Keratinocyte (primary cell): ENCODE data around the gene SEC61B. TPM values are rescaled to one million over a fixed set of nuclear protein-coding genes. Genes with fewer than 3 reads are reported as not detected.

Source experiments
- DNase-seq: peaks from one replicate; pipeline ENCODE4 v3.0.0-alpha.2; 2011; ENCODE audit warnings: low read depth, missing footprints, low spot score
- FAIRE-seq: peaks from 2 replicates; lab custom pipeline; 2011; peaks lifted over from hg19 to GRCh38; lab: Jason Lieb, UNC
- H2AFZ ChIP-seq: 2 replicates; pipeline ENCODE4 v1.6.0; 2012; ENCODE audit warnings: low read length, control low read depth, inconsistent platforms; ENCODE audit not compliant: control insufficient read depth
- H3K27ac ChIP-seq: 2 replicates; pipeline ENCODE4 v1.5.1; 2011; ENCODE audit warnings: low read length; ENCODE audit not compliant: control insufficient read depth, insufficient read depth
- H3K27me3 ChIP-seq: 3 replicates; pipeline ENCODE4 v1.6.0; 2011; ENCODE audit warnings: low read length; ENCODE audit not compliant: control insufficient read depth, insufficient read depth; ENCODE audit errors: extremely low read depth
- H3K36me3 ChIP-seq, 2 experiments: 2 replicates in 1 of 2; 3 replicates in 1 of 2; pipeline ENCODE4 v1.5.1; 2011; ENCODE audit warnings: low read length in 2 of 2, mild to moderate bottlenecking in 1 of 2; ENCODE audit not compliant: control insufficient read depth in 2 of 2, insufficient read depth in 2 of 2; ENCODE audit errors: extremely low read depth in 1 of 2
- H3K4me1 ChIP-seq: 3 replicates; pipeline ENCODE4 v1.5.1; 2011; ENCODE audit warnings: low read length; ENCODE audit not compliant: control insufficient read depth, insufficient read depth; ENCODE audit errors: extremely low read depth
- H3K4me2 ChIP-seq: 3 replicates; pipeline ENCODE4 v1.6.0; 2011; ENCODE audit warnings: low read depth, low read length; ENCODE audit not compliant: control insufficient read depth, insufficient read depth; ENCODE audit errors: extremely low read depth
- H3K4me3 ChIP-seq, 3 experiments: fragments of 200-600 bp in 1 of 3; sonication (generic) in 1 of 3; 2 replicates in 2 of 3; 3 replicates in 1 of 3; pipeline ENCODE4 v1.5.1; 2011 to 2016; ENCODE audit warnings: low read length in 3 of 3, mild to moderate bottlenecking in 3 of 3, control low read depth in 2 of 3, inconsistent platforms in 1 of 3, low read depth in 1 of 3, mixed read lengths in 1 of 3, mixed run types in 1 of 3, moderate library complexity in 1 of 3; ENCODE audit not compliant: control insufficient read depth in 2 of 3, insufficient read depth in 2 of 3; ENCODE audit errors: extremely low read depth in 1 of 3
- H3K79me2 ChIP-seq: 2 replicates; pipeline ENCODE4 v1.6.0; 2012; ENCODE audit warnings: low read length; ENCODE audit not compliant: control insufficient read depth, insufficient read depth
- H3K9ac ChIP-seq: 3 replicates; pipeline ENCODE4 v1.6.0; 2011; ENCODE audit warnings: low read length; ENCODE audit not compliant: control insufficient read depth, insufficient read depth; ENCODE audit errors: extremely low read depth
- H3K9me1 ChIP-seq: 3 replicates; pipeline ENCODE4 v1.6.0; 2011; ENCODE audit warnings: low read length; ENCODE audit not compliant: control insufficient read depth, insufficient read depth; ENCODE audit errors: extremely low read depth
- H3K9me3 ChIP-seq: 2 replicates; pipeline ENCODE4 v1.5.1; 2012; ENCODE audit warnings: low read depth, low read length; ENCODE audit not compliant: control insufficient read depth
- H4K20me1 ChIP-seq: 3 replicates; pipeline ENCODE4 v1.6.0; 2011; ENCODE audit warnings: low read length; ENCODE audit not compliant: control insufficient read depth, insufficient read depth; ENCODE audit errors: extremely low read depth
- EZH2 ChIP-seq: IDR thresholded peaks from one replicate; pipeline ENCODE4 v1.6.1; 2012; ENCODE audit warnings: inconsistent platforms, mild to moderate bottlenecking, low read length, moderate library complexity
- dilution Hi-C: fragments of 300-500 bp; cut with MboI; formaldehyde crosslinking; loops from one replicate; pipeline ENCODE4 v1.7.0; 2020; ENCODE audit warnings: low sequenced_read_pairs; ENCODE audit not compliant: extremely low pct_ligation_motif_present
- polyA minus RNA-seq, 3 experiments: library from RNA; depleted of rRNA, polyadenylated mRNA; stranded (reverse); fragments of >200 nt; gene quantifications; 1 replicate in 1 of 3; 2 replicates in 1 of 3; 3 replicates in 1 of 3; pipeline ENCODE4 v1.2.3, GENCODE V29; 2011
- polyA plus RNA-seq, 5 experiments: library from polyadenylated mRNA; depleted of rRNA in 3 of 5; stranded (reverse) in 3 of 5; stranded (forward) in 1 of 5; unstranded in 1 of 5; fragments of >200 nt; gene quantifications; 1 replicate in 1 of 5; 2 replicates in 3 of 5; 3 replicates in 1 of 5; pipeline versions ENCODE4 v1.2.1 to v1.2.3, GENCODE V29; 2011 to 2012; ENCODE audit warnings: missing spikeins in 2 of 5, low read depth in 1 of 5, low replicate concordance in 1 of 5
- TF ChIP-seq, protein P1 (sequence below), 3 experiments: IDR thresholded peaks in 1 of 3; conservative IDR thresholded peaks in 1 of 3; optimal IDR thresholded peaks in 1 of 3; 2 replicates in 2 of 3; 3 replicates in 1 of 3; pipeline versions ENCODE3 to v1.5.1; 2011; ENCODE audit warnings: low read length in 3 of 3, mild to moderate bottlenecking in 3 of 3, moderate library complexity in 2 of 3, control low read depth in 1 of 3, inconsistent platforms in 1 of 3; ENCODE audit not compliant: insufficient read depth in 2 of 3; ENCODE audit errors: extremely low read depth in 1 of 3

SEC61B gene
- polyA plus RNA-seq (182 to 207 TPM (median 199 TPM) in 3 replicates), polyA minus RNA-seq (18.0 to 73.7 TPM (median 54.0 TPM) in 3 replicates)
- polyA plus RNA-seq (2011; ENCODE audit: low read depth): 15.1 TPM
- polyA plus RNA-seq (2011; cell fraction: cytosol; rRNA removed): 158 and 189 TPM in 2 replicates
- polyA plus RNA-seq (2011; cell fraction: nucleus; rRNA removed): 83.2 and 94.3 TPM in 2 replicates
- 178 and 286 TPM in 2 replicates for polyA plus RNA-seq (2012; ENCODE audit: low replicate concordance)
- polyA minus RNA-seq (2011; cell fraction: cytosol; rRNA and poly(A)+ RNA removed): 57.2 TPM
- 18.0 and 23.0 TPM in 2 replicates for polyA minus RNA-seq (2011; cell fraction: nucleus; rRNA and poly(A)+ RNA removed)

DNA sequence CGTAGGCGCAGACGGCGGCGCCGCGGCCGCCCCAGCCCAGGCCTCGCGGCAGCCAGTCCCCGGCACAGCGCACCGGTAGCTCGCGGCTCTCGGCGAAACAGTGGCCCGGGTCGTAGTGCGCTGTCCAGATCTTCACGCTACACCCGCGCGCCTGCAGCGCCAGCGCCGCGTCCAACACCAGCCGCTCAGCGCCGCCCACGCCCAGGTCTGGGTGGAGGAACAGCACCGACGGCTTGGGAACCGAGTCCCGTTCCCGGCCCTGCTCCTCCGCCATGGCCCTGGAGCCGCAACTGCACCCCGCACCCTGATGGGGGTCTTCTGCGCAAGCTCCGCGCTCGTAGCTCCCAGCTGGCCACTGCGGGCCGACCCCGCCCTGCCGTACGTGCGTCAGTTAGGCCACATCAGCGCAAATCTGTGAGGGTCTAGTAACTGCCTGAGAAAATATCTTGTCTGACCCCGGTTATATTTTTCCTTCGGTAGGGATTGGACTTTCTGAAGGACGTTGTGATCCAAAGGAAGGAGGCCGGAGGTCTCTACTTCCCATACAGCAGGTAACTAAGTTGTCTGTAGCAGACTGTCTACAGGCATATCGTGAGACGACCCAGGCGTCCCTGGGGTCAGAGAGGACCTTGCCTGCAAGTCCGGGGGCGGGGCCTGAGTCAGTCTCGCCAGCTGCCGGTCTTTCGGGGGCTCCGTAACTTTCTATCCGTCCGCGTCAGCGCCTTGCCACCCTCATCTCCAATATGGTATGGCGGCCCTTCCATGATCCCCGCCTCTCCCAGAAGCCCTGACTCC, at the start of gene SEC61B, which contains the start of gene ALG2:
Gene SEC61B (plus strand): TSS at position 662 of the 795 bp plus-strand sequence. CDS start 82 bp downstream, at position 744.
Gene ALG2 (minus strand): TSS at position 322 of the 795 bp plus-strand sequence. CDS start 48 bp downstream, at position 274.
- no peak for TF ChIP-seq EZH2
- TF ChIP-seq, protein P1, sequence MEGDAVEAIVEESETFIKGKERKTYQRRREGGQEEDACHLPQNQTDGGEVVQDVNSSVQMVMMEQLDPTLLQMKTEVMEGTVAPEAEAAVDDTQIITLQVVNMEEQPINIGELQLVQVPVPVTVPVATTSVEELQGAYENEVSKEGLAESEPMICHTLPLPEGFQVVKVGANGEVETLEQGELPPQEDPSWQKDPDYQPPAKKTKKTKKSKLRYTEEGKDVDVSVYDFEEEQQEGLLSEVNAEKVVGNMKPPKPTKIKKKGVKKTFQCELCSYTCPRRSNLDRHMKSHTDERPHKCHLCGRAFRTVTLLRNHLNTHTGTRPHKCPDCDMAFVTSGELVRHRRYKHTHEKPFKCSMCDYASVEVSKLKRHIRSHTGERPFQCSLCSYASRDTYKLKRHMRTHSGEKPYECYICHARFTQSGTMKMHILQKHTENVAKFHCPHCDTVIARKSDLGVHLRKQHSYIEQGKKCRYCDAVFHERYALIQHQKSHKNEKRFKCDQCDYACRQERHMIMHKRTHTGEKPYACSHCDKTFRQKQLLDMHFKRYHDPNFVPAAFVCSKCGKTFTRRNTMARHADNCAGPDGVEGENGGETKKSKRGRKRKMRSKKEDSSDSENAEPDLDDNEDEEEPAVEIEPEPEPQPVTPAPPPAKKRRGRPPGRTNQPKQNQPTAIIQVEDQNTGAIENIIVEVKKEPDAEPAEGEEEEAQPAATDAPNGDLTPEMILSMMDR (optimal IDR thresholded peaks at IDR 0.05 in 1 of 3, IDR thresholded peaks at IDR 0.05 in 1 of 3, conservative IDR thresholded peaks at IDR 0.05 in 1 of 3; ENCODE audit: extremely low read depth in 1 of 3, insufficient read depth in 2 of 3, low read length in 3 of 3): no peak
- no peaks in the 10 kb centered on the region for H3K27me3 ChIP-seq
- H2AFZ ChIP-seq: peak within 1 kb of the TSS; percentile 93
- DNase-seq (peak; percentile 59), FAIRE-seq (peak; percentile 51)
- peaks cover 7 to 29% of the 10 kb centered on the region in 2 experiments for H3K36me3 ChIP-seq
- H3K27ac ChIP-seq: peak within 1 kb of the TSS; percentile 100
- H4K20me1 ChIP-seq: peaks cover 6% of the 10 kb centered on the region
- H3K9ac ChIP-seq: peak within 1 kb of the TSS; percentile 100
- peak within 1 kb of the TSS; percentile 94 for H3K4me2 ChIP-seq
- dilution Hi-C loops: no loop called here
- H3K9me3 ChIP-seq: no peaks in the 10 kb centered on the region
- no peaks in the 10 kb centered on the region for H3K9me1 ChIP-seq
- peak within 1 kb of the TSS; percentile 90 to 98 (median 97) for H3K4me3 ChIP-seq
- peaks cover 23% of the 10 kb centered on the region for H3K4me1 ChIP-seq
- H3K79me2 ChIP-seq: peaks cover 97% of the 10 kb centered on the region

DNA sequence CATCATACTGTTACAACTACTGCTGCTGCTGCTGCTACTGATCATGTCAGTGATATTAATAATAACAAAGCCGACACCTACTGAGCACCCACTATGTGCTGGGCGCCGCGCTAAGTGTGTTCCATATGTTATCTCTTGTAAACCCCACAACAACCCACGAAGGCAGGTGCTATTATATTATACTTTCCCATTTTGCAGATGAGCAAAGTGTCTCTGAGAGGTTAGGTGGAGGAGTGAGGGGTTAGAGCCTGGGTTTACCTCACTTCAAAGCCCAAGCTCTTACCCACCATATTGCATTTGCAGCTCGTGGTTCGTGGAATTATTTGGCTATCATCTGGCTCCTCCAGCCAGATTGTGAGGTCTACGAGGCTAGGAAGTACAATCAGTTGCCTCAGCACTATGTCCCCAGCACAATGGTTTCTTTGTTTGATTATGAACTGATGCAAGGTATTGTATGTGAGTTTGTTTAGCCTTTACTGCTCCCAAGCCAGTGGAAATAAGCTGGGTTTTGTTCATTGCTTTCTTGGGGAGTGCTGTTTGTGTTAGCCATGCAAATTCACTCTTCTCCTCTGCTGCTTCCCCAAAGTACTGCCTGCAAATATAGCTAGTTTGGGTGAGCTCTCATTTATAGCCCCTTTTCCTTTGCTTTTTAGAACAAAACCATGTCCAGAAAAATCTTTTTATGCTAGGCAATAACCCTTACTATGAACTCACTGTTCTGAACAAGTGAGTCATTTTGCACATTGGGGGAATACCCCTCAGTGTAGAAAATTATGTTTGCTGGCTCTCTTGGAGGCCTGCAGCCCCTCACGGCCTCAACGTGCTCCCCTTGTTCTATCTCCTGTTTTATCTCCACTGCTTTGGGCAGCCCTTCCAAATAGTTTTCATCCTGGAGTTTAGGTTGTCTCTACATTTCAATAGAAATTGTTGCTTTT, 48.2 kb upstream of the SEC61B start:
- DNase-seq (no peak), FAIRE-seq (no peak)
- dilution Hi-C loops: no loop called here

More for the DNA sequence above, 48.2 kb upstream of the SEC61B start:
- Histone ChIP-seq H3K79me2 (no peaks in the 10 kb centered on the region), H3K36me3 (no peaks in the 10 kb centered on the region), H4K20me1 (no peaks in the 10 kb centered on the region), H2AFZ (no peak overlapping the region), H3K4me3 (no peak overlapping the region), H3K9me1 (no peaks in the 10 kb centered on the region), H3K27me3 (peaks cover 14% of the 10 kb centered on the region), H3K4me1 (no peaks in the 10 kb centered on the region), H3K9ac (no peak overlapping the region), H3K9me3 (no peaks in the 10 kb centered on the region), H3K4me2 (no peak overlapping the region), H3K27ac (no peak overlapping the region)
- TF ChIP-seq, protein P1 (optimal IDR thresholded peaks at IDR 0.05 in 1 of 3, IDR thresholded peaks at IDR 0.05 in 1 of 3, conservative IDR thresholded peaks at IDR 0.05 in 1 of 3; ENCODE audit: extremely low read depth in 1 of 3, insufficient read depth in 2 of 3, low read length in 3 of 3): no peak
- TF ChIP-seq EZH2: no peak
